Measurements from ENCODE around the gene QRICH1. TPM values are rescaled to one million over a fixed set of nuclear protein-coding genes. Genes with fewer than 3 reads are reported as not detected.

Gene QRICH1
- total RNA-seq, 1 experiment from 2014 or later: 123 TPM

DNA sequence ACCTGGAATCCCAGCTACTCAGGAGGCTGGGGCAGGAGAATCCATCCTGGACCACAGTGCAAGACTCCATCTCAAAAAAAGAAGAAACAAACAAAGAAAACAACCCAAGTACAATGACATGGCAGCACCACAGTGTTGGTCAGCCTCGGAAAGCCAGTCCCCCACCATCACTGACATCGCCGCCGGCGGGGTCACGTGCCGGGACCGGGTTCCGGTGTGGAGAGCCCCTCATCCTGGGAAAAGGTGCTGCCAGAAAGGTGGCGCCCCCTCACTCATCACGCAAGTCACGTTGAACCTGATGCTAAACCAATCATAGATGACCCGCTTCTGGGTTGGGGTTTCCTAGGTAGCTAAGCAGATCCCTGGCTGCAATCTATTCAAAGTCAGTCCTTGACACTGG, 17.8 kb downstream of the QRICH1 start:
- TF ChIP-seq, protein P1, sequence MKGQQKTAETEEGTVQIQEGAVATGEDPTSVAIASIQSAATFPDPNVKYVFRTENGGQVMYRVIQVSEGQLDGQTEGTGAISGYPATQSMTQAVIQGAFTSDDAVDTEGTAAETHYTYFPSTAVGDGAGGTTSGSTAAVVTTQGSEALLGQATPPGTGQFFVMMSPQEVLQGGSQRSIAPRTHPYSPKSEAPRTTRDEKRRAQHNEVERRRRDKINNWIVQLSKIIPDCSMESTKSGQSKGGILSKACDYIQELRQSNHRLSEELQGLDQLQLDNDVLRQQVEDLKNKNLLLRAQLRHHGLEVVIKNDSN (CRISPR knock-in tag; IDR thresholded peaks at IDR 0.05): no peak
- TF ChIP-seq, protein P2, sequence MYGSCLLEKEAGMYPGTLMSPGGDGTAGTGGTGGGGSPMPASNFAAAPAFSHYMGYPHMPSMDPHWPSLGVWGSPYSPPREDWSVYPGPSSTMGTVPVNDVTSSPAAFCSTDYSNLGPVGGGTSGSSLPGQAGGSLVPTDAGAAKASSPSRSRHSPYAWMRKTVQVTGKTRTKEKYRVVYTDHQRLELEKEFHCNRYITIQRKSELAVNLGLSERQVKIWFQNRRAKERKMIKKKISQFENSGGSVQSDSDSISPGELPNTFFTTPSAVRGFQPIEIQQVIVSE (CRISPR knock-in tag; IDR thresholded peaks at IDR 0.05; ENCODE audit: borderline replicate concordance): no peak
- TF ChIP-seq FOXK1 (CRISPR knock-in tag; IDR thresholded peaks at IDR 0.05) (no peak), IRF2 (CRISPR knock-in tag; IDR thresholded peaks at IDR 0.05; ENCODE audit: borderline replicate concordance, low read depth) (no peak), CREM (CRISPR knock-in tag; IDR thresholded peaks at IDR 0.05) (no peak), EMX1 (CRISPR knock-in tag; IDR thresholded peaks at IDR 0.05) (no peak)
- TF ChIP-seq, protein P3, sequence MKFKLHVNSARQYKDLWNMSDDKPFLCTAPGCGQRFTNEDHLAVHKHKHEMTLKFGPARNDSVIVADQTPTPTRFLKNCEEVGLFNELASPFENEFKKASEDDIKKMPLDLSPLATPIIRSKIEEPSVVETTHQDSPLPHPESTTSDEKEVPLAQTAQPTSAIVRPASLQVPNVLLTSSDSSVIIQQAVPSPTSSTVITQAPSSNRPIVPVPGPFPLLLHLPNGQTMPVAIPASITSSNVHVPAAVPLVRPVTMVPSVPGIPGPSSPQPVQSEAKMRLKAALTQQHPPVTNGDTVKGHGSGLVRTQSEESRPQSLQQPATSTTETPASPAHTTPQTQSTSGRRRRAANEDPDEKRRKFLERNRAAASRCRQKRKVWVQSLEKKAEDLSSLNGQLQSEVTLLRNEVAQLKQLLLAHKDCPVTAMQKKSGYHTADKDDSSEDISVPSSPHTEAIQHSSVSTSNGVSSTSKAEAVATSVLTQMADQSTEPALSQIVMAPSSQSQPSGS (CRISPR knock-in tag; IDR thresholded peaks at IDR 0.05; ENCODE audit: borderline replicate concordance, low read depth): no peak
- TF ChIP-seq, protein P4, sequence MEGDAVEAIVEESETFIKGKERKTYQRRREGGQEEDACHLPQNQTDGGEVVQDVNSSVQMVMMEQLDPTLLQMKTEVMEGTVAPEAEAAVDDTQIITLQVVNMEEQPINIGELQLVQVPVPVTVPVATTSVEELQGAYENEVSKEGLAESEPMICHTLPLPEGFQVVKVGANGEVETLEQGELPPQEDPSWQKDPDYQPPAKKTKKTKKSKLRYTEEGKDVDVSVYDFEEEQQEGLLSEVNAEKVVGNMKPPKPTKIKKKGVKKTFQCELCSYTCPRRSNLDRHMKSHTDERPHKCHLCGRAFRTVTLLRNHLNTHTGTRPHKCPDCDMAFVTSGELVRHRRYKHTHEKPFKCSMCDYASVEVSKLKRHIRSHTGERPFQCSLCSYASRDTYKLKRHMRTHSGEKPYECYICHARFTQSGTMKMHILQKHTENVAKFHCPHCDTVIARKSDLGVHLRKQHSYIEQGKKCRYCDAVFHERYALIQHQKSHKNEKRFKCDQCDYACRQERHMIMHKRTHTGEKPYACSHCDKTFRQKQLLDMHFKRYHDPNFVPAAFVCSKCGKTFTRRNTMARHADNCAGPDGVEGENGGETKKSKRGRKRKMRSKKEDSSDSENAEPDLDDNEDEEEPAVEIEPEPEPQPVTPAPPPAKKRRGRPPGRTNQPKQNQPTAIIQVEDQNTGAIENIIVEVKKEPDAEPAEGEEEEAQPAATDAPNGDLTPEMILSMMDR (IDR thresholded peaks at IDR 0.05): no peak
- TF ChIP-seq, protein P5, sequence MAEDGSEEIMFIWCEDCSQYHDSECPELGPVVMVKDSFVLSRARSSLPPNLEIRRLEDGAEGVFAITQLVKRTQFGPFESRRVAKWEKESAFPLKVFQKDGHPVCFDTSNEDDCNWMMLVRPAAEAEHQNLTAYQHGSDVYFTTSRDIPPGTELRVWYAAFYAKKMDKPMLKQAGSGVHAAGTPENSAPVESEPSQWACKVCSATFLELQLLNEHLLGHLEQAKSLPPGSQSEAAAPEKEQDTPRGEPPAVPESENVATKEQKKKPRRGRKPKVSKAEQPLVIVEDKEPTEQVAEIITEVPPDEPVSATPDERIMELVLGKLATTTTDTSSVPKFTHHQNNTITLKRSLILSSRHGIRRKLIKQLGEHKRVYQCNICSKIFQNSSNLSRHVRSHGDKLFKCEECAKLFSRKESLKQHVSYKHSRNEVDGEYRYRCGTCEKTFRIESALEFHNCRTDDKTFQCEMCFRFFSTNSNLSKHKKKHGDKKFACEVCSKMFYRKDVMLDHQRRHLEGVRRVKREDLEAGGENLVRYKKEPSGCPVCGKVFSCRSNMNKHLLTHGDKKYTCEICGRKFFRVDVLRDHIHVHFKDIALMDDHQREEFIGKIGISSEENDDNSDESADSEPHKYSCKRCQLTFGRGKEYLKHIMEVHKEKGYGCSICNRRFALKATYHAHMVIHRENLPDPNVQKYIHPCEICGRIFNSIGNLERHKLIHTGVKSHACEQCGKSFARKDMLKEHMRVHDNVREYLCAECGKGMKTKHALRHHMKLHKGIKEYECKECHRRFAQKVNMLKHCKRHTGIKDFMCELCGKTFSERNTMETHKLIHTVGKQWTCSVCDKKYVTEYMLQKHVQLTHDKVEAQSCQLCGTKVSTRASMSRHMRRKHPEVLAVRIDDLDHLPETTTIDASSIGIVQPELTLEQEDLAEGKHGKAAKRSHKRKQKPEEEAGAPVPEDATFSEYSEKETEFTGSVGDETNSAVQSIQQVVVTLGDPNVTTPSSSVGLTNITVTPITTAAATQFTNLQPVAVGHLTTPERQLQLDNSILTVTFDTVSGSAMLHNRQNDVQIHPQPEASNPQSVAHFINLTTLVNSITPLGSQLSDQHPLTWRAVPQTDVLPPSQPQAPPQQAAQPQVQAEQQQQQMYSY (CRISPR knock-in tag; IDR thresholded peaks at IDR 0.05): no peak
- TF ChIP-seq, protein P6, sequence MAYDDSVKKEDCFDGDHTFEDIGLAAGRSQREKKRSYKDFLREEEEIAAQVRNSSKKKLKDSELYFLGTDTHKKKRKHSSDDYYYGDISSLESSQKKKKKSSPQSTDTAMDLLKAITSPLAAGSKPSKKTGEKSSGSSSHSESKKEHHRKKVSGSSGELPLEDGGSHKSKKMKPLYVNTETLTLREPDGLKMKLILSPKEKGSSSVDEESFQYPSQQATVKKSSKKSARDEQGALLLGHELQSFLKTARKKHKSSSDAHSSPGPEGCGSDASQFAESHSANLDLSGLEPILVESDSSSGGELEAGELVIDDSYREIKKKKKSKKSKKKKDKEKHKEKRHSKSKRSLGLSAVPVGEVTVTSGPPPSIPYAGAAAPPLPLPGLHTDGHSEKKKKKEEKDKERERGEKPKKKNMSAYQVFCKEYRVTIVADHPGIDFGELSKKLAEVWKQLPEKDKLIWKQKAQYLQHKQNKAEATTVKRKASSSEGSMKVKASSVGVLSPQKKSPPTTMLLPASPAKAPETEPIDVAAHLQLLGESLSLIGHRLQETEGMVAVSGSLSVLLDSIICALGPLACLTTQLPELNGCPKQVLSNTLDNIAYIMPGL (CRISPR knock-in tag; IDR thresholded peaks at IDR 0.05): no peak
- TF ChIP-seq, protein P7, sequence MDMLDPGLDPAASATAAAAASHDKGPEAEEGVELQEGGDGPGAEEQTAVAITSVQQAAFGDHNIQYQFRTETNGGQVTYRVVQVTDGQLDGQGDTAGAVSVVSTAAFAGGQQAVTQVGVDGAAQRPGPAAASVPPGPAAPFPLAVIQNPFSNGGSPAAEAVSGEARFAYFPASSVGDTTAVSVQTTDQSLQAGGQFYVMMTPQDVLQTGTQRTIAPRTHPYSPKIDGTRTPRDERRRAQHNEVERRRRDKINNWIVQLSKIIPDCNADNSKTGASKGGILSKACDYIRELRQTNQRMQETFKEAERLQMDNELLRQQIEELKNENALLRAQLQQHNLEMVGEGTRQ (CRISPR knock-in tag; IDR thresholded peaks at IDR 0.05): no peak
- TF ChIP-seq, protein P8, sequence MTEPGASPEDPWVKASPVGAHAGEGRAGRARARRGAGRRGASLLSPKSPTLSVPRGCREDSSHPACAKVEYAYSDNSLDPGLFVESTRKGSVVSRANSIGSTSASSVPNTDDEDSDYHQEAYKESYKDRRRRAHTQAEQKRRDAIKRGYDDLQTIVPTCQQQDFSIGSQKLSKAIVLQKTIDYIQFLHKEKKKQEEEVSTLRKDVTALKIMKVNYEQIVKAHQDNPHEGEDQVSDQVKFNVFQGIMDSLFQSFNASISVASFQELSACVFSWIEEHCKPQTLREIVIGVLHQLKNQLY (CRISPR knock-in tag; IDR thresholded peaks at IDR 0.05): no peak
- POLR2A ChIA-PET: no interaction called here
- Mint-ChIP-seq H3K4me3 (no peak overlapping the region), H3K36me3 (peaks cover 54% of the 10 kb centered on the region), H3K4me1 (no peaks in the 10 kb centered on the region), H3K27me3 (ENCODE audit: low read depth) (no peaks in the 10 kb centered on the region), H3K27ac (no peak overlapping the region), H3K9me3 (no peaks in the 10 kb centered on the region)
- CTCF ChIA-PET: no interaction called here
- DNase-seq (ENCODE audit: low spot score) (no peak), ATAC-seq (no peak)

DNA sequence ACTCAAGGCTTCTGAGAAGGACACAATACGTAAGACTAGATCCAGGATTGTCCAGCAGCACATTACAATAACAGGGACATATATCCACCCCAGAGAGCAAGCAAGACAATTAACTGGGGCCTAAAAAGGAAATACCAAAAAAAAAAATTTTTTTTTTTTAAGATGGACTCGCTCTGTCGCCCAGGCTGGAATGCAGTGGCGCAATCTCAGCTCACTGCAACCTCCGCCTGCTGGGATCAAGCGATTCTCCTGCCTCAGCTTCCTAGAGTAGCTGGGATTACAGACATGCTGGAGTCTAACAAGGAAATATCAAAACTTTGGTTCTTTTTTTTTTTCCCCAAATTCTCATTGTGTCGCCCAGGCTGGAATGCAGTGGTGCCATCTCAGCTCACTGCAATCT, 35.9 kb downstream of the QRICH1 start:
- DNase-seq (ENCODE audit: low spot score): no peak
- no peak for ATAC-seq
- Mint-ChIP-seq H3K36me3 (peaks cover 47% of the 10 kb centered on the region), H3K27me3 (ENCODE audit: low read depth) (no peaks in the 10 kb centered on the region), H3K4me1 (no peaks in the 10 kb centered on the region), H3K4me3 (no peak overlapping the region), H3K27ac (no peak overlapping the region), H3K9me3 (no peaks in the 10 kb centered on the region)
- TF ChIP-seq SP1 (CRISPR knock-in tag; conservative IDR thresholded peaks at IDR 0.05) (no peak), NFATC4 (CRISPR knock-in tag; IDR thresholded peaks at IDR 0.05) (no peak)
- TF ChIP-seq, protein P9, sequence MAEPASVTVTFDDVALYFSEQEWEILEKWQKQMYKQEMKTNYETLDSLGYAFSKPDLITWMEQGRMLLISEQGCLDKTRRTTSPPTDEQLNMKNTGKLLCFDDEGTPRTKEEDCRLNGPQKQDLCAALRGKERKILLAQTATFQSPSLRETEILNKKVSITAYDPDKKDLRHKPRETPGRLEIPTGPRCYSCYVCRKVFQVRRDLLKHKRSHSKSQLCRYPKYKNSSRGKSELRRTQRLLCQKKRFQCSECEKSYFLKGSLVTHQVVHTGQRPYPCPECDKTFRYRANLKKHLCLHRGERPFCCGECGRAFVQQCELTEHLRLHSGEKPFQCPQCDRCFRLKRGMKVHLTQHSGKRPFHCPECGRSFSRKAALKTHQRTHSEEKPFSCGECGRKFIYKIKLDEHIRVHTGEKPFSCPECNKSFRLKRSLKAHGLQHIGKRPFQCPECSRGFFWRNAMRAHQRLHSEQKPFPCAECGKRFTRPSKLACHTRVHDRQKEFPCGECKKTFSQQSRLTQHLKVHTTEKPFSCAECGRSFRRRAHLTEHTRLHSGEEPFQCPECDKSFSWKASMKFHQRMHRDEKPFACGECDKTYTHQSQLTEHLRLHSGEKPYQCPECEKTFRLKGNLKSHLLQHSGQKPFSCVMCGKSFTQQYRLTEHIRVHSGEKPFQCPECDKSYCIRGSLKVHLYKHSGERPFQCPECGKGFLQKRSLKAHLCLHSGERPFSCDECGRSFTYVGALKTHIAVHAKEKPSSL (CRISPR knock-in tag; conservative IDR thresholded peaks at IDR 0.05): no peak
- CTCF ChIA-PET: interaction anchor here (0.7 to 0.9 kb wide), 2 partner anchors 70 to 507 kb away, joined by 3 read pairs; no protein-coding TSS in a partner anchor
- POLR2A ChIA-PET: no interaction called here

All from WTC11 (cell line).